Measurements from ENCODE around the gene NRN1.

Gene NRN1, protein sequence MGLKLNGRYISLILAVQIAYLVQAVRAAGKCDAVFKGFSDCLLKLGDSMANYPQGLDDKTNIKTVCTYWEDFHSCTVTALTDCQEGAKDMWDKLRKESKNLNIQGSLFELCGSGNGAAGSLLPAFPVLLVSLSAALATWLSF

DNA sequence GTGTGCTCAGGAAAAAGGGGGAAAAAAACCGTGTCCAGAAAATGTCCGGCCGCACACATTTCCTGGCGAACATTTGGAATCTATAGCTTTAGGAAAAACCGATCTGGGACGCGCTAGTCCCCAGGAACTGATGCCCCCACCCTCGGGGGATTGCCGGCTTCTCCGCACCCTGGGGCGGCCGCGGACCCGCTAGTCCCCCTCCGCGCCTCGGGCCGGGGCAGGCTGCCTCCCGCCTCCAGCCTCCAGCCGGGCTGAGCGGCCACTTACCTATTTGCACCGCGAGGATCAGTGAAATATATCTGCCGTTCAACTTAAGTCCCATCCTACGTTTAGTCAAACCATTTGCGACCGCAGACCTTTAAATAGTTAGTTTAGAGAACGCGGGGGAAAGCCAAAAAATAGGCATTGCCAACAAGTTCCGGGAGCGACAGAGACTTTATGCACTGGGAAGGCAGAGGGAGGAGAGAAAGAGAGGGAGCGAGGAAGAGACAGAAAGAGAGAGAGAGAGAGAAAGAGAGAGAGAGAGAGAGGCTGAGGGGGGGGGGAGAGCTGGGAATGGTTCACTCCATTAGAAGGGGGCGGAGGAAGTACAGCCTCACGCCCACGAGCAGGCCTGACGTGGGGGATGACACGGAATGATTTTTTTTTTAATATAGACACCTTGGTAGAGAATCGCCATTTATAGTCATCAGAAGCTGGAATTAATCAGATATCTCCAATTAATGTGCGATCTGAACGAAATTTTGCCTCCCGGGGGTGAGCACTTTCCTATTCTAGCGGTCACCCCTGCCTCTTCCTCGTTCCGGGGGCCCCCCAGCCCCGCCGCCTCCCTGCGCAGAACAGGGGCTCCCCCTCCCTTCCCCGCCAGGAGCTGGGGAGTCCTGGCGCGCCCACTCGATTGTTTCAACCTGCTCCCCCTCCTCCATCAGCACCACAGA is at the start of gene NRN1:
TSS of gene NRN1 (minus strand) at position 498 of the 938 bp plus-strand sequence. CDS start at position 322, 176 bp downstream.
- H3K4me3 ChIP-seq (ENCODE audit: low read length): no peak within 1 kb of the TSS
- DNase-seq (ENCODE audit: low read depth): no peak
- TF ChIP-seq, protein P1, sequence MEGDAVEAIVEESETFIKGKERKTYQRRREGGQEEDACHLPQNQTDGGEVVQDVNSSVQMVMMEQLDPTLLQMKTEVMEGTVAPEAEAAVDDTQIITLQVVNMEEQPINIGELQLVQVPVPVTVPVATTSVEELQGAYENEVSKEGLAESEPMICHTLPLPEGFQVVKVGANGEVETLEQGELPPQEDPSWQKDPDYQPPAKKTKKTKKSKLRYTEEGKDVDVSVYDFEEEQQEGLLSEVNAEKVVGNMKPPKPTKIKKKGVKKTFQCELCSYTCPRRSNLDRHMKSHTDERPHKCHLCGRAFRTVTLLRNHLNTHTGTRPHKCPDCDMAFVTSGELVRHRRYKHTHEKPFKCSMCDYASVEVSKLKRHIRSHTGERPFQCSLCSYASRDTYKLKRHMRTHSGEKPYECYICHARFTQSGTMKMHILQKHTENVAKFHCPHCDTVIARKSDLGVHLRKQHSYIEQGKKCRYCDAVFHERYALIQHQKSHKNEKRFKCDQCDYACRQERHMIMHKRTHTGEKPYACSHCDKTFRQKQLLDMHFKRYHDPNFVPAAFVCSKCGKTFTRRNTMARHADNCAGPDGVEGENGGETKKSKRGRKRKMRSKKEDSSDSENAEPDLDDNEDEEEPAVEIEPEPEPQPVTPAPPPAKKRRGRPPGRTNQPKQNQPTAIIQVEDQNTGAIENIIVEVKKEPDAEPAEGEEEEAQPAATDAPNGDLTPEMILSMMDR (conservative IDR thresholded peaks at IDR 0.05; ENCODE audit: low read depth, low read length): no peak

DNA sequence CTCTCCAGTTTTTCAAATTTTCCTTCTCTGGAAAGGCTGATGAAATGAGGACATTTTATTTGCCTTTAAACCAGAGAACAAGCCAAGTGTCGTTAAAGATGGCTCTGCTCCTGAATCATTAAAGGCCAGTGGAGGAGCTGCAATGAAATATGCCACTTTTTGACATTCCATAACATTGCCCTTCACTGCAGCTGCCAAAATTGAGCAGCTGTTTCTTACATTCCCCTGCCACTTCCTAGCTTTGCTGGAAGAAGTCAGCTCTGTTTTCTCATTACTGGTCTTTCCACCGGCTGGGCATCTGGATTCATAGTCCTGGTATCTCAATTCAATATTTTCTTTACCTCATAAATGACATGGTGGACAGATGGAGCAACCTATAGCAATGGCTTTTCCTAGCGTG is 45.5 kb upstream of the NRN1 start:
- DNase-seq (ENCODE audit: low read depth): no peak
- no peak overlapping the region for H3K4me3 ChIP-seq (ENCODE audit: low read length)
- TF ChIP-seq, protein P1 (conservative IDR thresholded peaks at IDR 0.05; ENCODE audit: low read depth, low read length): no peak

DNA sequence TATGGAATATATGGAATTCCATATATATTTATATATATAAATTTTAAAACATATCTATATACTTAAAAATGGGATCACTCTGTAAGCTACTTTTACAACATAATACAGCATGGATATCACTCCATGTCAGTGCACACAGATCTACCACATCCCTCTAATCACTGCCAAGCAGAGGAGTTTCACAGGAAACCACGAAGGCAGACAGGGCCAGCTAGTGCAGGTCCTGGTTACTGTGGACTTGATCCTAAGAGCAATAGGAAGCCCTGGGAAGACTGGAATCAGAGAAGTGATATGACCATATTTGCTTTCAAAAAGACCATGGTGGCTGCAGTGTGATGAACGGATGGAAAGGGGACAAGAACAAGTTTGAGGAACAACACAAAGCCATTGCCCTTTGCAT is 40.0 kb upstream of the NRN1 start:
- no peak for DNase-seq (ENCODE audit: low read depth)
- no peak overlapping the region for H3K4me3 ChIP-seq (ENCODE audit: low read length)
- TF ChIP-seq, protein P1 (conservative IDR thresholded peaks at IDR 0.05; ENCODE audit: low read depth, low read length): no peak

DNA sequence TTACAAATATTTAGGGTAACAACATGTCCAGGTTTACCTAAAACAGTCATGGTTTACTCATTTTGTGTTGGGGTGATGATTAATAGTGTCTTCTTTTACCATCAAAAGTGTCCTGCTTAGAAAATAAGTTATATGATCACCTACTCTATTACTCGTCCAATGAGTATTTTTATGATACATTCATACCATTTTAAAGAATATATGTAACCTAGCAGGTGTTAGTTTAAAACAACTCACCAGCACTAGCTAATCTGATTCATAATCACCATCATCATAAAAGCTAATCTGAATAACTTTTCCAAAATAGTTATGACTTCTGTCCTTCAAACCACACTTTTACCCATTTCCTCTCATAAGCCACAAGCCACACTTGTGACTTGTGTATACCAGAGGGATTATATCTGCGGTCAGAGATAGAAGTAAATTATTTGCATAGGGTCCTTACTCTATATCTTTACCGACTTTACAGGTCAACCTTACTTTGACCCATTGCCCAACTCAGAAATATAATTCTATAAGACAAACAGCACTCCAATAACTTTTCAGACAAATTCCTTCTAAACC is 33.3 kb upstream of the NRN1 start:
- no peak for DNase-seq (ENCODE audit: low read depth)
- no peak overlapping the region for H3K4me3 ChIP-seq (ENCODE audit: low read length)
- TF ChIP-seq, protein P1 (conservative IDR thresholded peaks at IDR 0.05; ENCODE audit: low read depth, low read length): no peak

DNA sequence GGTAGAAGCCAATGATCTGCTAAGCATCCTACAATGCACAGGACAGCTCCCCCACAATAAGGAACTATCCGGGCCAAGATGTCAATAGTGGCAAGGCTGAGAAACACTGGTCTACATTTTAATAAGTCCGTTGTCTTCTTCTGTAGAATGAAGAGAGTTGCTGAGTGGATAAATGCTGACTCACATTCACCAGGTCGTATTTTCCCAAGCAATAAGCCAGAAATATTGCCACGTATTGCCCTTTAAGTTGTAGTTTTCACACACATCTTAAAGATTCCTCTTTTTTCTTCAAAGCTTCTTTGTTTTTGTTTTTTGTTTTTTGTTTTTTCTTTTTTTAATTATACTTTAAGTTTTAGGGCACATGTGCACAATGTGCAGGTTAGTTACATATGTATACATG is 30.5 kb upstream of the NRN1 start:
- H3K4me3 ChIP-seq (ENCODE audit: low read length): no peak overlapping the region
- TF ChIP-seq, protein P1 (conservative IDR thresholded peaks at IDR 0.05; ENCODE audit: low read depth, low read length): no peak
- no peak for DNase-seq (ENCODE audit: low read depth)

DNA sequence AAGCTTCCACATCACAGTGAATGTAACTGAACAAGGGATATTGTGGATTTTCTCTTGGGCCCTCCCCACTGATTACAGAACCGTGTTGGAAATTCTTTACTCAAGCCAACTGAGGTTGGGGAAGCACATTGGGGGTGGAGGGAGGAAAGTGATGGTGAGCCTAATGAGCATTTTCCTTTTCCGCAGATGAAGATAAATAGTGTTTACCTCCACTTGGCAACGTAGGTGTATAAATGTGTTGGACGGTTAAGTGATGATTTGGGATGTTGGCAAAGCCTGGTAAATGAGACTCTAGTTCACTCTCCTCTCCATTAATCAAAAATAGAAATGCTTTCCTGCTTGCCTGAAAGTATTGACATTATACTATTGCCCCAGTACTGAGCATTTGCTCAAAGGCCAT is 27.1 kb upstream of the NRN1 start:
- DNase-seq (ENCODE audit: low read depth): no peak
- TF ChIP-seq, protein P1 (conservative IDR thresholded peaks at IDR 0.05; ENCODE audit: low read depth, low read length): no peak
- no peak overlapping the region for H3K4me3 ChIP-seq (ENCODE audit: low read length)

Data from retinal pigment epithelial cell (primary cell).